Measurements from ENCODE around the gene ADAMTS3.

The ADAMTS3 gene

GRCh38 chr4:72568959-72569718 is at the start of gene ADAMTS3:
ADAMTS3 (minus strand) TSS chr4:72569221; CDS start chr4:72568762, 459 bp downstream.
- DNase-seq = no peak

DNA sequence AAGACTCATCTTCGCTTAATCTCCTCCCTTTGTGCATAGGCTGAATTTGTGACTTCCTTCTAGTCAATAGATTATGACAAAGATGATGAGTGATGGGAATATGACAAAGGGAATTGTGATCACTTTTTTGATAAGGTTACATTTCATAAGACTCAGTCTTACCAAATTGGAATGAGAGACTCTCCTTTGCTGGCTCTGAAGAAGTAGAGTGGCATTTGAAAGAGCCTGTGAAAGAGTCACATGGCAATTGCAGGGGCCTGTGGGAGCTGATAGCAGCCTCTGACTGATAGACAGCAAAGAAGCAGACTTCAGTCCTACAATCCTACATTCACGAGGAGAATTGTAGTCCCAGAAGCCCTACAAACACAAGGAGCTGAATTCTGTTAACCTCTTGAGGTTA is 44.9 kb upstream of the ADAMTS3 start:
- DNase-seq = no peak

DNA sequence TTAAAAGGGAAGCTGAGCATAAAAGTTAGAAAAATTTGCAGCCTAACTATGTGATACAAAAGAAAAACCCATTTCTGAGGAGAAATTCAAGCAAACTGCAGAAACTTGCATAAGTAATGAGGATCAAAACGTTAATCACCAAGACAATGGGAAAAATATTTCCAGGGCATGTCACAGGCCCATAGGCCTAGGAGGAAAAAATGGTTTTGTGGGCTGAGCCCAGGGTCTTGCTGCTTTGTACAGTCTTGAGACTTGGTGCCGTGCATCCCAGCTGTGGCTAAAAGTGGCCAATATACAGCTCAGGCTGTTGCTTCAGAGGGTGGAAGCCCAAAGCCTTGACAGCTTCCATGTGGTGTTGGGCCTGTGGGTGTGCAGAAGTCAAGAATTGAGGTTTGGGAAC is 37.7 kb upstream of the ADAMTS3 start:
- no peak for DNase-seq

- DNase-seq = no peak
Observed at GRCh38 chr4:72604324-72604723, 35.3 kb upstream of the ADAMTS3 start.

DNA sequence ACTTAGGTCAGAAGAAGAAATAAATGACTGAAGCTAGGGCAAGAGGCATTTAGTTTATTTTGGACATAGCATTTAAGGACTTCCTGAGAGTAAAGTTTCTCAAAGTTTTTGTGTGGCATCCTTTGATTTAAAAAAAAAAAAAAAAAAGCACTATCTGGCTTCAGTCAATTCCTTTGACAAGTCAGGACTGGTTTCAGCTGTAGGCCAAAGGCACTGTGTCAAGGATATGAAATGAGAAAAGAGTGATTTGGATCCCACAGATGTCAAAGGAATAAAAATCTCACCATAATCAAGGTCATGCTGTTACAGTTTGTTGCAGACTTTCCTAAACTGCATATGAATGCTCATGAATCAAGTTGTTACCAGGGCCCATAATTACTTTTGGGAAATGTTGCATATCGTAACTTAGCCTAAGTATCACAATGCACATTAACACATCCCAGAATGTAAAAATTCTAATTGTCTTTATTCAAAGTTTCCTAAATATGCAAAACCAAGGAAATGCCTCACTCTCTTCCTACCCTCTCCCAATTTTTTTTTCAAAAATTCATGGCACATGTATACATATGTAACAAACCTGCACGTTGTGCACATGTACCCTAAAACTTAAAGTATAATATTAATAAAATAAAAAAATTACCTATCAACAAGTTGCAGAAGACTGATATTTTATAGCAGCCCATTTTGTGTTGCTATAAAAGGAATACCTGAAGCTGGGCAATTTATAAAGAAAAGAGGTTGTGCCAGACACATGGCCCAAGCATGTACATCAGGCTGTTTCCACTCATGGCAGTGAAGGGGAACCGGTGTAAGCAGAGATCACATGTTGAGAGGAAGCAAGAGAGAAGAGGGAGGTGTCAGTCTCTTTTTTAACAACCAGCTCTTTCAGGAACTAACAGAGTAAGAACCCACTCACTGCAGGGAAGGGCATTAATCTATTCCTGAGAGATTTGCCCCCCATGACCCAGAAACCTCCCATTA is 33.7 kb upstream of the ADAMTS3 start:
- DNase-seq = no peak

DNA sequence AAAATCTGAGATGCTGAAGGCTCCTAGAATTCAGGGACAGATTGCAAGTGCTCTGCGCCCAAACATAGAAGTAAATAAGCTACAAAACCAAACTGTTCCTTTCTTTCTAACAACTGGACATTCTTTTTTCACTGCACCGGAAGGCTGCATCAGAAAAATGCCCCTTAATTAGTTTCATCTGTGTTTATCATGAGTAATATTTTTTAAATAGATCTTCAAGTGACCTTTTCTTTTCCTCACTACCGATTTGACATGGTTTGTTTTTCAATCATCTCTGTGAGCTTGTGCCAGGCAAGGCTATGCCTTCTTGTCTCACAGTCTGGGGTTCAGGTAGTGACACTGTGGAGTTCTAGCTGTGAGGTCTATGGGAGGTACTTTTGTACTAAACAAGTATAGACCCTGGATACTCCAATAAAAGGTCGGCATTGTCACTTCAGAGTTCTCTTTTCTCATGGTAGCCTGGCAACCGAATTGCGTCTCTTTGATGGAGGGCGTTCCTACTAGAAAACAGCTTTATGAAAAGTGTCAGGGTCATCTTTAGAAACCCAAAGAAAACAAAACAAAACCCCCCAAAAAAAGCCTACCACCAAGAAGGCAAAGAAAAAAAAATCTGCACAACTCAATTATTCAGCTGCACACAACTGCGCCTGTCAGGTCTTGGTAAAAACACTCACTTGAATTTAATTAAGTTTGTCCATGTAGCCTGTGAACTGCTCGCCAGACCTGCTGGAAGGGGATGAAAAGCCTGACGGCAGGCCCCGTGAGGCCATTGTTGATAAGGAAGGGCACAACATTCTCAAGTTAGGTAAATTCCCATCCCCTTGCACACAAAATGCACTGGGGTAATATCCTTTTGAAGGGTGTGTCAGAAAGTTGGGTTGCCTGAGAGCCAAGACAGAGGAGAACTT is 22.8 kb upstream of the ADAMTS3 start:
- no peak for DNase-seq

GRCh38 chr4:72587334-72587733 is 18.3 kb upstream of the ADAMTS3 start:
- no peak for DNase-seq

DNA sequence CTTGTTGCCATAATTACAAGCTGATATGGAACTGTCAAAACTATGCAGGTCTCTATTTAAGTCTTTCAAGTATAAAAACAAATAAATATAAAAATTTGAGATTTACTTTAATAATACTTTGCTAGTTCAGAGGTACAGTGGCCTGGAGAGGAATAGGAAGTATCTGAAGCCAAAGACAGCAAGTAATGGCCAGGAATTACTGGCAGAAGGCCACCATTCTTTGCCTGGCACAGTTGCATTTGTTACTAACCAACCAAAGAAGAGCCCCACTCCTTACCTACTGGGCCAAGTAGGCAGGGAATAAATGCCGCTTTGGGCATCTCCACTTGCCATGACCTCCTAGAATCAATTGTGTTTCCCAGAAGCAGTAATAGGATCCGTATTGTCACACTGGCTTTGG is 13.8 kb upstream of the ADAMTS3 start:
- no peak for DNase-seq

DNA sequence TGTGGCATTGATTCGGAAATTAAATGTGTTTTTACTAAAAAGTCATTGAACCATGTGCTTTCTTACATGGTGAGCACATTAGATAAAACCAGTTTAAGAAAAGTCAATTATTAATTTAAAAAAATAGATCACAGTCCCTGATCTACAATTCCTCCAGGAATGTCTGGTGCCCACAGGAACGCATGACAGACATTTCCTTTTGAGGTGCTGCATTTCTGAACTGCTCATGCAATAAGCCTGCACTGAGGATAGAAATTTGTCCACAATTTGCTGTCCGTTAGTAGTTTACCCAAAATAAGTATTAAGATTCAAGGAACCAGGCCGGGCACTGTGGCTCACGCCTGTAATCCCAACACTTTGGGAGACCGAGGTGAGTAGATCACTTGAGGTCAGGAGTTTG is 8.2 kb upstream of the ADAMTS3 start:
- DNase-seq = no peak

GRCh38 chr4:72571337-72571736 is 2.3 kb upstream of the ADAMTS3 start:
- DNase-seq = no peak

GRCh38 chr4:72569719-72570235 is 756 bp upstream of the ADAMTS3 start:
- DNase-seq = no peak

DNA sequence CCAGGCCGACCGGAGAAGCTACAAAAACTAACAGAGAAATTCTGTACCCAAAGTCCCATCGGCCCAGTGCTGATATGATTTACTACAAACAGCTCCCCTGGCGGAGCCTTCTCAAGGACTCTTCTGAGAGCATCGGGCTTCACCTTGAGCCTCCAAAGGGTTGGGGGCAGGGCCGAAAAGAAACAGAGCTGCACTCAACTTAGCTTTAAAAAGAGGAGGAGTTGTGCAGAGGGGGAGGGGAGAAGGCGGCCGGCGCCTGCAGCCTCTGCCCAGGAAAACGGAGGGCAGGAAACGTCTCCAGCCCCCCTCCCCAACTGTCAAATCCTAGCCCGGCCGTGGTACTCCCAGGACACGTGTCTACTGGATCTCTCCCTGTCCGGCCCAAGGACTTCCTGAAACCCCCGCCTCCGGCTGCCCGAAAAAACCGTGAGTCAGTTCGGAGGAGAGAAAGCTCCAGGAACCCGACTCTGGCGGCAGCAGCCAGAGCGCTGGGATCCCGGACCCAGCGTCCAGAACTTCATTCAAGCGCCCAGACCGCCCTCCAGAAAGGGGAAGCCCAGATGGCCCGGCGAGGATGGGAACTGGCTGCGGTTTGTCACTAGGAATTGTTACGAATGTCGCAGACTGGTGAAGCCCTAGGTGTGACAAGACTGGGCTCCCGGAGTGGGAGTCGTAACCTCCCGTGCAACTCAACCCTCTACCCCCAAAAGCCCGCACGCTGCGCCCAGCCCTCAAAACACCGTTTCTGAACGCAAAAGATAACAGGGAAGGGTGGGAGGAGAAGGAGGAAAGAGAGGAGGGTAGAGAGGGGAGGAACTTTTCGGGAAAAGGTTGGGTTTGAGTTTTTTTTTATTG is 973 bp downstream of the ADAMTS3 start:
- no peak for DNase-seq

- no peak for DNase-seq
Observed at GRCh38 chr4:72567036-72567435, 2.0 kb downstream of the ADAMTS3 start.

DNA sequence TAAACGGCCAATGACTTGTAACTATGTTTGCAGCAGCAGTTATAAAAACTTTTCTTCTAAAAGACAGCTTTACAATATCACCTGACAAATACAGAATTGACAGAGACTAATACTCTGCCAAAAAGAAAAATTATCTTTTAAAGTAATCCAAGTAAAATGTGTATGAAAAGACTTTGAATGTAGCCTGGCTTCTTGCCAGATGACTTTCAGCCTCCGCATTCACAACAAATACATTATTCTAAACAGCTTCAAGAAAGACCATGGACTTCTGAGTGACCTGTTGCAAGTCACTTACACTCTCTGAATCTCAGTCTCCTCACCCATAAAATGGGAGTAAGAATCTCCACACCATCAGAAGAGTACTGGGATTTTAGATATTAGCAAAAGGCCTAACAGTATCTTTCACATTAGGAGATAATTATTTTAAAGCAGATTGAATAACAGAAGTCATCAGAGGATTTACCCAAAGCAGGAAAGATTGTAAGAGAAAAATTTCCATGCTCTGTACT is 2.5 kb downstream of the ADAMTS3 start:
- DNase-seq = no peak

- no peak for DNase-seq
Observed at GRCh38 chr4:72564789-72565188, 4.2 kb downstream of the ADAMTS3 start.

DNA sequence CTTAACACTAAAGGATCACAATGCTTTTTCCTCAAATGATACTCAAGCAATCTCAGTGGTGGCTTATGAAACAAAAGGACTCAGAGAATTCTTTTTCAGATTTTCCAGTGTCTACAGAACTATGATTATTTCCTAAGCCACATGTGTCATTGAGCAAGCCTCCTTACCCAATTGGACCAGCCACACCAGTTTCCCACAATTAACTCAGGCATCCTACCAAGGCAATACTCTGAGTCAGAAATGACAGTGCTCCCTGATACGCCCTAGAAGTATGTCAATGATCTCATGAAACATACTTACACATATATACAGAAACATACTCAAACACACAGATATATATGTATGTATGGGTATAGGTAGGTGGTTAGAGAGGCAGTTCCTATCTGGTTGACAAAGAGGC is 4.8 kb downstream of the ADAMTS3 start:
- DNase-seq = no peak

DNA sequence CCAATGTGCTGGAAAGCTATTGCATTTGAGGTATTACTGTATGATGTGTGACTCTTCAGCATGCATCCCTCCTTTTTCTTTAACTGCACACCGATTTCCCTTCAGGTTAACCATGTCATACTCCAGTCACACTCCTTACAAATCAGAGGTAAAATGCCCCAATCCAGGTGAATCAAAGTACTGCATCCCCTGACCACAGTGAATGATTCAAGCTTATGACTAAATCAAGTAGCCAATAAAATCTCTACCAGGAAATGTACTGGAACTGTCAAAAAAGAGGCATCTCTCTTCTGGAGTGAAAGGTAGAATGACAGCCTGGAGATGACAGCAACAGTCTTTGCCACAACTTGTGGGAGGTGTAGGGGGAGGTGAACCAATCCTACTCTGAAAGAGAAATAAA is 10.4 kb downstream of the ADAMTS3 start:
- no peak for DNase-seq

GRCh38 chr4:72557021-72557420 is 12.0 kb downstream of the ADAMTS3 start:
- no peak for DNase-seq

DNA sequence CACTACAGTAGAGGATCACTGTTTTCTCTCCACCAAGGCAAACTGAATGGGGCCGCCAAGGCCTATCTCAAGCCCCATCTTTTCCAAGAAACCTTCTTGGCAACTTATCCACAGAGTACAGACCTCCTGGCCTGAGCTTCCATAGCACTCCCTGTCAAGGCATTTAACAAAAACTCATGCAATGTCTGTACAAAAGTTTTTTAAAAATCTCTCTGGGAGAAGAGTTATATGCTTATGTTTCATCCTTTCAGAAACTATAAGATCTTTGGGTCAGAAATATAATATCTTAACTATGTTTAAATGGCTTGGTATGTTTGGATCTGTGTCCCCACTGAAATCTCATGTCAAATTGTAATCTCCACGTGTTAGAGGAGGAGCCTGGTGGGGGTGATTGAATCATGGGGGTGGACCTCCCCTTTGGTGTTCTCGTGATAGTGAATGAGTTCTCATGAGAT is 13.6 kb downstream of the ADAMTS3 start:
- DNase-seq = no peak

DNA sequence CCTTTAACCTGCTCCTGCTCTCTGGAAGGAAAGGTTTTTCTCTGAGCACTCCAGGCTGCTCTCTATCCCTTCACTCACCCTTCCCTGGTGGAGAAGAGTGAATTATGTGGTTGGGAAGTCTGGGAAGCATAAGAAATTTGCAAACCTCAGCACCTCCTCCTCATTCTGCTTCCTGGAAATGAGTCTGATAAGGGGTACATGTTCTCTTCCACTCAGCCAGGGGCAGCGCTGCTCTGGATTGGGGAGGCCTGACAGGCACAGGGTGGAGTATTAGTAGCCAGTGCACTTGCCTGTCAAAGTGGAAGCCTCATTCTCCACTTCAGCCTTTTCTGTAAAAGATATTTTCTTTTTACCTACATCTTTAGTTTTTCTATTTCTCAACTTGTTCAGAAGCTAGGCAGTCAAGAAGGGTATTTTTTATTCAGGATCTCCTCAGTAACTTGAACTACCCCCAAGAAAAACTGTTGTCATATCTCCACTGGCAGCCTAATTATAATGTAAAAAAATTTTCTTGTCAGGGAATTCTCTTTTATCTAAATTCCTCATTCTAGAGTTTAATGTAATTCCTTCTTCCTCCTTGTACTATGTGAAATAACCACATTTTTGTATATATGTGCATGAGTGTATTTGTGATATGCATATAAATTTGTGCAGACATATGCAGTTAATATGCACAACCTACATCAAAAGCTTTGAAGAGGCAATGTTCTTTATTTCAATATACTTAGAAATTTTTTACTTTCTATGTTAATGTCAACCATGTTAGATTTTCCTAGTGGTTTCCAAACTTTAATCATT is 15.3 kb downstream of the ADAMTS3 start:
- DNase-seq = no peak

- no peak for DNase-seq
Observed at GRCh38 chr4:72552447-72552846, 16.6 kb downstream of the ADAMTS3 start.
